Endometrial microvascular endothelial cells (primary cell): ENCODE results near the gene XRCC6. TPM values are rescaled to one million over a fixed set of nuclear protein-coding genes. Genes with fewer than 3 reads are reported as not detected.
"Not testable (repeated sequence)": the region's sequence is repeated elsewhere in the genome, so short reads cannot be mapped to it uniquely, and the experiment has no call there.

ENCODE experiments used
- in situ Hi-C: cut with HindIII; loops from 2 replicates; pipeline ENCODE4 v1.10.0; 2017; ENCODE audit warnings: low sequenced_read_pairs, low pct_unique_long_range_greater_than_20kb; ENCODE audit errors: inconsistent ontology term
- total RNA-seq: library from RNA; depleted of rRNA; stranded (reverse); fragments of >200 nt; gene quantifications from one replicate; pipeline ENCODE4 v1.2.3, GENCODE V29; 2015; ENCODE audit errors: inconsistent ontology term

XRCC6 gene
- total RNA-seq, result 481 TPM

DNA sequence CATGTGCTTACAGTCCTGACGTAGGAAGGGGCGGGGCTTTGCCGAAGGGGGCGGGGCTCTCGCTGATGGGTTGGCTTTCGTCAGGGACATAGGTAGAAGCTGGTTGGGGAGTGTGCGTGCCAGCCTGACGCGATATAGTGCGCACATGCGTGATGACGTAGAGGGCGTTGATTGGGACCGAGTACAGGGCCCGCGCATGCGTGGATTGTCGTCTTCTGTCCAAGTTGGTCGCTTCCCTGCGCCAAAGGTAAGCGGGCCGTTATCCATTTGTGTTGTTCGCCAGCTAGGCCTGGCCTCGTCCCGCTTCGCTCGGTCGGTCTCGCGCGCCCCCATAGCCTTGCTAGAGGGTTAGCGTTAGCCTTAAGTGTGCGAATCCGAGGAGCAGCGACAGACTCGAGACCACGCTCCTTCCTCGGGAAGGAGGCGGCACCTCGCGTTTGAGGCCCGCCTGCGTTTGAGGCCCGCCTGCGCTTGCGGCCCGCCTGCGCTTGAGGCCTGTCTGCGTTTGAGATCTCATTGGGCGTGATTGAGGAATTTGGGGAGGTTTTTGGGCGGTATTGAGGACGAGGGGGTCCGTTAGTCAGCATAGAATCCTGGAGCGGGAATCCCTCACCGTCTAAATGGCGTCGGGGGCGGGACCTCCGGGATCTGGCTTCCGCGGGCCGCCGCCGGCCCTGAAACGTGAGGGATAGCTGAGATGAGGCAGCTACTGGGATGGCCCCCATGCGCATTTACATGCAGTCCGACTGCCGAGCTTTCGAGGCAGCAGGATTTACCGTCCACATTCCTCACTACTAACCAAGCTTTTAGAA is at the start of gene XRCC6:
Gene XRCC6 (plus strand): TSS at position 197 of the 812 bp plus-strand sequence. CDS start 710 bp downstream, outside the sequence.
- in situ Hi-C loops, result no loop called here

DNA sequence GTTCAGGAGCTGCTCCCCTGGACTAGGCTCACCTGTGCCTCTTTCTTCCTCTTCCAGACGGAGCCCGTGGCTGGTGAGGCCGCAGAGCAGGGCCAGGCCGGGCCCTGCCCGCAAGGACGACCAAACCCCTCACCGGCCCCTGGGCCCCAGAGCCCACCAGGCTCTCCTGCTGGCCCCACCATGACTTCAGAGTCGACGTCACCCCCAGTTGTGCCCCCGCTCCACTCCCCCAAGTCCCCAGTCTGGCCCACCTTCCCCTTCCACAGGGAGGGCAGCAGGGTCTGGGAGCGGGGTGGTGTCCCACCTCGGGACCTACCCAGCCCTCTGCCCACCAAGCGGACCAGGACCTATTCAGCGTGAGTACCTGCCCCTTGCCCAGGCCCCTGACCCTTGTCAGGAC is 49.3 kb upstream of the XRCC6 start:
- in situ Hi-C loops, result no loop called here

DNA sequence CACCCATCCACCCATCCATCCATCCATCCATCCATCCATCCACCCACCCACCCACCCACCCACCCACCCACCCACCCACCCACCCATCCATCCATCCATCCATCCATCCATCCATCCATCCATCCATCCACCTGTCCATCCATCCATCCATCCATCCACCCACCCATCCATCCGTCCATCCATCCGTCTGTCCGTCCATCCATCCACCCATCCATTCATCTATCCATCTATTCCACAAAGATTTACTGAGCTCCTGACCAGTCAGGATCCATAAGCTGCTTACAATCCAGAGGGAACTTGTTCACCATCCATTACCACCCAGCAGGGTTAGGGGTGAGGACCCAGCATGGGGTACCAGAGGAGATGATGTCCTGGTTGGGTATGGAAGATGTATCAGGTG is 48.8 kb upstream of the XRCC6 start:
- in situ Hi-C loops, result not testable (repeated sequence)

DNA sequence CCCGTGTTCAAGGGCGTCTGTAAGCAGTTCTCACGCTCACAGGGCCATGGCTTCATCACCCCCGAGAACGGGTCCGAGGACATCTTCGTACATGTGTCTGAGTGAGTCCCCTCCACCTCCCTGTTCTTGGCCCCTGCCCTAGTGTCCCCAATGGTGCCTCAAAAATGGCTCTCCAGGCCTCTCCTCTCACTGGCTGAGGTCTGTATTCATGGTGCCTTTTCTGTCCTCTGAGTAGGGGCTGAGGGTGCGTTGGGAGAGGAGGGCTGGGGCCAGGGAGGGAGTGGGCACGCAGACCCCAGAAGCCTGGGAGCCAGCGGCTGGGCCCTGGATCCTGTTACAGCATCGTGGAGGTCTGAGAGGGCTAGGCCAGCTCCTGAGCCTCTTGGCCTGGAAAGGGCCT is 47.4 kb upstream of the XRCC6 start:
- in situ Hi-C loops, result no loop called here

DNA sequence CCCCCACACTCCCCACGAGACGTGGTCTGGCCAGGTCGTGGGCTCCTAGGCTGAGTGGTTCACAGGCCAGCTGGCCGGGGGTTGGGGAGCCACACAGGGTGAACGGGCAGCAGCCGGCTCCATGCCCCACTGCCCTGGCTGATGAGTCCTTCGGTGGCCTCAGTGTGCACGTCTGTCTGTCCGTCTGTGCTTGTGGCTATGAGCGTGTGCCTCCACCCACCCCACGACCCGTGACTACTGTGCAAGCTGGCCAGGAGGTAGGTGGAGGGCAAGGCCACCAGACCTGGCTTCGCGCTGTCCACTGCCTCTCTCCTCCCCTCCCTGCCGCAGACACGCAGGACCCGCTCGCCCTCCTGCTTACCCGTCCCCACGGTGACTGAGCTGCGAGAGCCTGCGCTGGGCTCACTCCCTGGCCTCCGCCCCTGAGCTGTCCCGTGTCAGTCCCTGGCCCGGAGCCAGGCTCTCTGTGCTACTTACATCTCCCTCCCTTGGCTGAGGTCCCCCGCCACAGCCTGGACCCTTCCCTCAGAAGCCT is 46.2 kb upstream of the XRCC6 start:
- in situ Hi-C loops, result no loop called here

DNA sequence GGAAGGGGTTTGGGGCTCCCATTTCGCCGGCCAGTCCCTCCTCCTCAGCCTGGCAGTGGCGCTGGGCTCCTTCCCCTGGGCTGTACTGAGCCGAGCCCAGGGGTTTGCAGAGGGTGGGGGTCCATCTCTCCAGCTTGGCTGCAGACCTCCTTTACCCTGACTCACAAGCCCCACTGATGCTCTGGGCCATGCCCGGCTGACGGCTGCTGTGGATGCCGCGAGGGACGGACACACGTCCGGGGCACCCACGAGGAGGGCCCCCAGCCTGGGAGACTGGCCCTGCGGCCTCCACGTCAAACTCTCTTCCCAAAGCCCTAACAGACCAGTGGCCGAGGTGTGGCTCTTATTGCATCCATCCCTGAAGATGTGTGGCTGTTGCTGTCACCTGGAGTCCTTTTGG is 45.6 kb upstream of the XRCC6 start:
- in situ Hi-C loops, result no loop called here

DNA sequence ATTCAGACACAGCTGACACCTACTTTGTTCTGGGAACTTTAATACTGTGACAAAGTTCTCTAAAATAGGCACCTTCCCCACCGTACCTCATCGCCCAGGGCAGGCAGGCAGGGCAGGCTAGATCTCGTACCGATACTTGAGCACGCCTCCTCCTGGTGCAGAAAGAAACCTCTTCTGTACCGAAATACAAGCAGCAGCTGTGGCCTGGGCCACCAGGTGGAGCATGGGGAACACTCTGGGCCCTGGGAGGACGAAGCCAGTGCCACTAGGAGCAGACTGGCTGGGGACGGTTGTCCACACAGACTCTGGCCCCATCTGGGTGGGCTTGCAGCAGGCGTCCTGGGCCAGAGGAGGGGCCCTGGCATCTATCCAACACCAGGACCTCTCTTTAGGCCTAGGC is 44.2 kb upstream of the XRCC6 start:
- in situ Hi-C loops, result no loop called here

DNA sequence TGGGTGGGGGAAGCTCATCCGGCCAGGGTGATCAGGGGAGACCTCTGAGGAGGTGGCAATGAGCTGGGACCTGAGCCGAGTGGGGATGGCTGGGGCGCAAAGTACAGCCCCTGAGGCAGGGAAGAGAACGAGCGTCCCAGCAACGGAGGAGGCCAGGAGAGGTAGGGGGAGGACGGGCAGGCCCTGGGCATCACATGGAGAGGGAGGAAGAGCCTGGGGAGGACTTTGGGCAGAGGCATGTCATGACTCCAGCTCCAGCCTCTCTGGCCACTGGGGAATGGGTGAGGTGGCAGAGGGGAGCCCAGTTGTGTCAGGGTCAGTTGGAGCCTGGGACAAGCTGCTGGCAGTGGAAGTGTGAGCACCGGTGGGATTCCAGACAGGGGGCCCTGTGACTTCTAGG is 43.0 kb upstream of the XRCC6 start:
- in situ Hi-C loops, result no loop called here

DNA sequence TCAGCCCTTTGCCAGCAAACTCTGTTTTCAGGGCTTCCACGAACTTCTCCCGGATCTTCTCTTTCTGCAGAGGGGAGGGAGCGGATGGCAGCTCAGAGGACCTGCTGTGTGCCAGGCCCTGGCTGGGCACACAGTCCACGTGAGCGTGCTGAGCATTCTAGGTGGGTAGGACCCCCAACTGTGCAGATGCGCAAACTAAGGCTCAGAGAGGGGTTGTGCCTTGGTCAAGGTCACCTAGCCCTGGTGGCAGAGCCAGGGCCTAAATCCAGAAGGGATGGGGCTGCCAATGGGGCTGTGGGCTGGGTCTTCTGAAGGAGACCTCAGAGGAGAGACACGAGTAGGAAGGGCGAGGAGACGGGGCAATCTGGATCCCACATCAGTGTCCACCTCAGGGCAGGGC is 42.3 kb upstream of the XRCC6 start:
- in situ Hi-C loops, result no loop called here

DNA sequence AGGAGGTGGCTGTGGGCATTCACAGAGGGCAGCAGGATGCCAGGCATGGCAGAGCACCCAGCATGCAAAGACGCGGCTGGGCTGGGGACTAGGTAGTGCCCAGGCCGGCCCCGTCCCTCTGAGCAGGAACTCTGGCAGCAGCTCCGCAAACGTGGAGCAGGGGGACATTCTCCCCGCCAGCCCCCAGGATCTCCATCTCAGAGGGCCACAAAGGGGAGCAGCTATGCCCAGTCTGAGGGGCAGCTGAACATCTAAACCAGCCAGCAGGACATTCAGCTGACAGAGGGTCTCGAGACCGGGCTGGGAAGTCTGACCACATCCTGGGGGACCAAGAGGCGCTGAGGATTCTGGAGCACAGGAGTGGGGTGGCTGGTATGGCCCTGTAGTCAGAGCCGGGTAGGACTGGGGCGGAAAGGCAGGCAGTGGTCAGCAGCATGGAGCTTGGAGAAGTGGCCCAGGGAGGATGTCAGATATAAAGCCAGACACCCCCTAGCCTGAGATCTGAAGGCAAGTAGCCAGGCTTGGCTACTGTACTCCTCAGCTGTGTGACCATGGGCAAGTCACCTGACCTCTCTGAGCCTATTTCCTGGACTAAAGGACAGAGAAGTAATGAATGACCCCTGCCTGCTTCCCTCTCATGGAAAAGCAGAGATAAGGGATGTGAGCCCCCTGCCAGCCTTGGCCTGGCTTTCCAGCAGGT is 41.6 kb upstream of the XRCC6 start:
- in situ Hi-C loops, result no loop called here

DNA sequence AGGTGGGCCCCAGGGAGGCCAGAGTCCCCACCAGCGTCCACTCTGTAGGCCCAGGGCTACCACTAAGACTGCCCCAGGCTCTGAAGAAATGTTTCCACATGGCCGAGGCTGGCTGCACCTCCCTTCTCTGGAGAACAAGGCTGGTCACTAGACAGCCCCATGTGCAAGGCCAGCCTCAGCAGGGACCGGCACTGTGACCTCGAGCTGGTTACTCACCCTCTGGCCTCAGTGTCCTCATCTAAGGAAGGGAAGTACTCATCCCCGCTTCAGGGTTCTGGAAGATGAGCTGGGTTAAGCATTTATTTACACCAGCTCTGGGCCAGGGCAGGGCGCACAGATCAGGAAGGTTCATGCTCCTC is 41.1 kb upstream of the XRCC6 start:
- in situ Hi-C loops, result no loop called here

DNA sequence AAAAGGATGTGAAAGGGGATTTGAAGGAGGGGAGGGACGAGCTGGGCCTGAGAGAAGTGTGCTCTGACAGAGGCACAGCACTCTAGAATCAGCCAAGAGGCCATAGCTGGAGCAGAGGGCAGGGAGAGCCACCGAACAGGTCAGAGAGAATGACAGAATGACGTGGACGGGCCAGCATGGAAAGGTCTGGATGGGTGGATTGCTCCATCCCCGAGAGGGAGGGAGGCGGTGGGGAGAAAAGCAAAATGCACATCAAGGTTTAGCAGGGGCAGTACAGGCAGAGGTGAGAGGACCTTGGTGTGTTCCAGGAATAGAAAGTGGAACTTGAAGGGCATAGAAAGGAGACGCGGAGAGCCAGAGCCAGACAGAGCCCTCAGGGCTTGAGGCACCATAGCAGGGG is 38.4 kb upstream of the XRCC6 start:
- in situ Hi-C loops, result no loop called here

DNA sequence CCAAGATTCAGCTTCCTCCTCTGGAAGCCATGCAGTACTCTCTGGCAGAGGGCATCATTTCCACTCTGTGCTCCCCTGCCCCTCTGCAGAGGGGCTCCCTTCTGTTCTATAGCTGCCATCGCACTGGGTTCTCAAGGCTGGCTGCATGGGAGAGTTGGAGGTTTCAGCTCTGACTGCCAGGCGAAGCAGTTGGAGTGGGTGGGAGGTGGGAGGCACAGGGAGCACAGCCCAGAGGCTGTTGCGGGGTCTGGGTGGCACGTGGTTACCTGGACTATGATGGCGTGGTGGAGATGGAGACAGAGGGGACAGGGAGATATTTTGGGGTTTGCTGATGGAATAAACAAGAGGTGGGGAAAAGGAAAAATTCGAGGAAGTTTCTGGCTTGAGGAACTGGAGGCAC is 36.2 kb upstream of the XRCC6 start:
- in situ Hi-C loops, result no loop called here

DNA sequence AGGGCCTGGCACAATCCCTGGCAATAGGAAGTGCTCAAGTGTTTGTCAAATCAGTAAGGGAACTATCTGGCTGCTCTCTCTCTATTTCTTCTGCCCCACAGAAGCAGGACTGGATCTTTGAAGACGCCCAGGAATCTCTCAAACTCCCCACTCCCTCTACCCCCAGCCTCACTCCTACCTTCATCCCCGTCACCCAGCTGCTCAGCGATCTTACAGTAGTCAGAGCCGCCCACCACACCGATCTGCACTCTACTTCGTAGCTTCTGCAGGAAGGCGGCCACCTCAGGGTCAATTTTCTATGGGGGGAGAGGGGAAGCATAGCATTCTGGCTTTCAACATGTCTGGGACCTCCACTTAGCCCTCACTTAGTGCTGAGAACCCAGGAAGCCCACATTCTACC is 35.2 kb upstream of the XRCC6 start:
- in situ Hi-C loops, result no loop called here

DNA sequence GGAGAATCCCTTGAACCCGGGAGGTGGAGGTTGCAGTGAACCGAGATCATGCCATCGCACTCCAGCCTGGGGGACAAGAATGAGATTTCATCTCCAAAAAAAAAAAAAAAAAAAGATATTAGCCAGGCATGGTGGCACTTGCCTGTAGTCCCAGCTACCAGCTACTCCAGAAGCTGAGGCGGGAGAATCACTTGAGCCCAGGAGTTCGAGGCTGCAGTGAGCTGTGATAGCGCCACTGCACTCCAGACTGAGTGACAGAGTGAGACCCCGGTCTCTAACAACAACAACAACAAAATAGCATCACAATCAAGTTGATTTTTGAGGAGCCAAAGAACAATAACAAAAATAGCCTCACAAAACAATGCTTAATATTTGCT is 33.8 kb upstream of the XRCC6 start:
- in situ Hi-C loops, result no loop called here

DNA sequence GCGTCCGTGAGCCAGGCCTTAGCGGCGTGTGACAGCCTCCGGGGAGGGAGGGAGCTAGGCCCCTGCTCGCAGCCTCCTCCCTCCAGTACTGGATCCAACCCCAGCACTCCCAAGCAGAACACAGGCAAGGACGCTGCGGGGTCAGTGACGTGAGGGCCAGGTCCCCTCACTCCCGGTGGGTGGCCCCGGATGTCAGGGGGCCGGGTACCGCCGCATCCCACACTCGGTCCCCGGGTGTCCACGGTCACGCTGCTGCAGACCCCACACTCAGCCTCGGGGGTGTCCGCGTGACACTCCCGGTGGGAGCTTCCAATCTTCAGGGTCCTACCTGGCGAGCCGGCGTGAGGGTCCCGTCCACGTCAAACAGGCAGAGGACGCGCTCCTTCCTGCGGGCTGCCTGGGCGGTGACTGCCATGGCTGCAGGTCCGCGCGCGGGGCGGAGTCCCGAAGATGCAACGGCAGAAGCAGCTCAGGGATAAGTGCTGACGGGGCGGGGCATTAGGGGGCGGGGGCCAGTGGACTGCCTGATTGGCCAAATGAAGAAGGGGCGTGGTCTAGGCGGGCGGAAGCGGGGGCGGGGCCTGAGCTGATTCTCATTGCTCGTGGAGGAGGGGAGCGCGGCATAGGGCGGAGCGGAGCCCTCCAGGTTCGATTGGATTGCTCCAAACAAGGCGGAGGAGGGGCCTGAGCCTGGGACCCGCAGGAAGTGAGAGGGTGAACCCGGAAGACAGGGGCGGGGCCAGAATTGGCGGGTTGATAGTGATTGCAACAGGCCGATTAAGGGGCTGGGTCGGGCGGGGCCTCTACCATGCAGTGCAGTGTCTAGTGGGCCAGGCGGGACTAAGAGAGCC is 31.5 kb upstream of the XRCC6 start, which contains the start of gene PMM1:
Gene PMM1 (minus strand): TSS at position 450 of the 851 bp plus-strand sequence. CDS start 35 bp downstream, at position 415.
- in situ Hi-C loops, result no loop called here

DNA sequence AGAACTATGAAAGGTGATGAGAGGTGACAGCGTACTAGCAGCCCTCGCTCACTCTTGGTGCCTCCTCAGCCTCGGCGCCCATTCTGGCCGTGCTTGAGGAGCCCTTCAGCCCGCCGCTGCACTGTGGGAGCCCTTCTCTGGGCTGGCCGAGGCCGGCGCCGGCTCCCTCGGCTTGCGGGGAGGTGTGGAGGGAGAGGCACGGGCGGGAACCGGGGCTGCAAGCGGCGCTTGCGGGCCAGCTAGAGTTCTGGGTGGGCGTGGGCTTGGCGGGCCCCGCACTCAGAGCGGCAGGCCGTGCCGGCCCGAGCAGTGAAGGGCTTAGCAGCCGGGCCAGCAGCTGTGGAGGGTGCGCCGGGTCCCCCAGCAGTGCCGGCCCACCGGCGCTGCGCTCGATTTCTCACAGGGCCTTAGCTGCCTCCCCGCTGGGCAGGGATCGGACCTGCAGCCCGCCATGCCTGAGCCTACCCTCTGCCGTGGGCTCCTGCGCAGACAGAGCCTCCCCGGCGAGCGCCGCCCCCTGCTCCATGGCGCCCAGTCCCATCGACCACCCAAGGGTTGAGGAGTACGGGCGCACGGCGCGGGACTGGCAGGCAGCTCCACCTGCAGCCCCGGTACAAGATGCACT is 27.6 kb upstream of the XRCC6 start:
- in situ Hi-C loops, result not testable (repeated sequence)

DNA sequence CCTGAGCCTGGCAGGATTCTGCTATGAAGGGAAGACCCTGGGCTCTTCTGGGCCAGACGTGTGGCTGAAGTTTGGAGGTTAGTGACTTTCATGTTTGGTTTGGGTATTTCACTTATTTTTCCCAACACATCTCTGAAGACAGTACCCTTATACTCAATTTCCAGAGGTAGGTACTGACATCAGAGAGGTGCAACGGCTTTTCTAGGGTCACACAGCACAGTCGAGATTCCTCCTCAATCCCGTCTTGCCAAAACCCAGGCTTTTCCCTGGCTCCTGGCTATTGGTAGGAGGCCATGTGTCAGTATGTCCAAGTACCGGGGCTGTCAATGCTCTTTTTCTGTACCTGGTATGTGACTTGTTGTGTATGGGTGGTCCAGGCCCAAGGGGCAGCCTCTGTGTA is 25.4 kb upstream of the XRCC6 start:
- in situ Hi-C loops, result no loop called here
